ENCODE measurements around the gene FBXL17. TPM values are rescaled to one million over a fixed set of nuclear protein-coding genes. Genes with fewer than 3 reads are reported as not detected.

Gene FBXL17
- total RNA-seq, 1 donor from 2014 or later, result 21.6 TPM

DNA sequence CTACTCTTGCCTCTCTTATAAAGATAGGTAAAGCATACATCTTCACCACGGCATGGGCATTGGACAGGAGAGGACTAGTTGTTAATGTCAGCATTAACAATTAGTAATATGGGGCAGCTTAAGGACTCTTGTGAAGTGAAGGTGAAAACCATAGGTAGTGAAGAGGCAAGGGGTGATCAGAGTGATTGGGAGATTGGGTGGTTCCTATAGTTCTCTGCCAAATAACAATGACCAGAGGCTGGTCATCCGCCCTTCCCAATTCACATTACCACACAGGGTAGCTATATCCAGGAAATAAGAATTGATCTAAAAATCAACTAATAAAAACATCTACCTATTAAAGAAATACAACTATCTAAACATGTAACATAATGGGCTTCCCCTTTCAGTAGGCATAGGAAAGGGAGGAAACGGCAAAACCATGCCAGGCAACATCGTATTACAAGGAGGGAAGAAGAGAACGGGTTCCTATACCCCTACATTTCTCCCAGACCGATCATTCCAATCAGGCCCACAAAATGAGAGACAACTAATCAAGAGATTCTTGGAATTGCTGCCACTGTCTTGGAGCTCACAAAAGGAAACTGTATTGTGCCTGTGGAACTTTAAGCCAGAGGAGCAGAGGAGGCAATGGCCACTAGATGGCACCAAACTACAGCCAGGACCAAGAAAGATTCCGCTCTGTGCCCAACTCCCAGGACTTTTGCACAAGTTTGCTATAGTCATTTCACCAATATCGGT, 121.6 kb downstream of the FBXL17 start:
- peak; percentile 82 for TF ChIP-seq CTCF (IDR thresholded peaks at IDR 0.05; ENCODE audit: unreplicated experiment)
- peak; percentile 34 to 76 for DNase-seq (ENCODE audit: low spot score in 2 of 2, unreplicated experiment in 2 of 2)
- H3K4me1 Mint-ChIP-seq, result peaks cover 24% of the 10 kb centered on the region
- no peak overlapping the region for H3K27ac Mint-ChIP-seq
- no peaks in the 10 kb centered on the region for H3K27me3 Mint-ChIP-seq (ENCODE audit: low read depth)
- H3K36me3 Mint-ChIP-seq, result no peaks in the 10 kb centered on the region
- no peaks in the 10 kb centered on the region for H3K9me3 Mint-ChIP-seq
- H3K4me3 Mint-ChIP-seq, result no peak overlapping the region

- TF ChIP-seq CTCF (IDR thresholded peaks at IDR 0.05; ENCODE audit: unreplicated experiment), result no peak
- DNase-seq (ENCODE audit: low spot score in 2 of 2, unreplicated experiment in 2 of 2), result no peak
- H3K9me3 Mint-ChIP-seq, result no peaks in the 10 kb centered on the region
- no peak overlapping the region for H3K4me3 Mint-ChIP-seq
- no peaks in the 10 kb centered on the region for H3K27me3 Mint-ChIP-seq (ENCODE audit: low read depth)
- no peaks in the 10 kb centered on the region for H3K36me3 Mint-ChIP-seq
- H3K27ac Mint-ChIP-seq, result no peak overlapping the region
- peaks cover 30% of the 10 kb centered on the region for H3K4me1 Mint-ChIP-seq
Observed at GRCh38 chr5:108259306-108259705, 122.6 kb downstream of the FBXL17 start.

GRCh38 chr5:108257996-108258395, 123.9 kb downstream of the FBXL17 start:
- no peak overlapping the region for H3K27ac Mint-ChIP-seq
- H3K4me1 Mint-ChIP-seq, result peaks cover 34% of the 10 kb centered on the region
- H3K4me3 Mint-ChIP-seq, result no peak overlapping the region
- TF ChIP-seq CTCF (IDR thresholded peaks at IDR 0.05; ENCODE audit: unreplicated experiment), result no peak
- H3K9me3 Mint-ChIP-seq, result no peaks in the 10 kb centered on the region
- DNase-seq (ENCODE audit: low spot score in 2 of 2, unreplicated experiment in 2 of 2), result no peak
- H3K27me3 Mint-ChIP-seq (ENCODE audit: low read depth), result no peaks in the 10 kb centered on the region
- H3K36me3 Mint-ChIP-seq, result no peaks in the 10 kb centered on the region

GRCh38 chr5:108255468-108255867, 126.4 kb downstream of the FBXL17 start:
- no peak for DNase-seq (ENCODE audit: low spot score in 2 of 2, unreplicated experiment in 2 of 2)
- no peaks in the 10 kb centered on the region for H3K27me3 Mint-ChIP-seq (ENCODE audit: low read depth)
- peaks cover 48% of the 10 kb centered on the region for H3K4me1 Mint-ChIP-seq
- no peak overlapping the region for H3K4me3 Mint-ChIP-seq
- no peaks in the 10 kb centered on the region for H3K9me3 Mint-ChIP-seq
- H3K36me3 Mint-ChIP-seq, result no peaks in the 10 kb centered on the region
- TF ChIP-seq CTCF (IDR thresholded peaks at IDR 0.05; ENCODE audit: unreplicated experiment), result no peak
- no peak overlapping the region for H3K27ac Mint-ChIP-seq

DNA sequence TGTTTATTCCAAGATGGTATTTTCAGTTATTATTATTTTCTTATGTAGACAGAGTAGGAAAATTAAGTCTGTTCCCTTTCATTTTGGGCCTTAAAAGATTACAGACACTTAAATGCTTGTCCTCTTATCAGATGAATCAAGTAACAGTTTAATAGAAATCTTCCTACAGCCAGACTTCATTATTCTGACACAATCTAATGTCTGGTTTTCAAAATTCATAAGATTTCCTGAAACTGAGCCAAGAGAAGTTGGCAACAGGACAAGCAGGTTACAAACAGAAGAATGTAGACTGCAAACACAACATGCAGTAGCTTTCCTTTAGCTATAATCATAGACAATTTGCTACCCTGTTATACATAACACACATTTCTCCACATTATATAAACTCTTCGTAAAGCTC, 130.5 kb downstream of the FBXL17 start:
- H3K27me3 Mint-ChIP-seq (ENCODE audit: low read depth), result peaks cover 7% of the 10 kb centered on the region
- H3K4me1 Mint-ChIP-seq, result peaks cover 48% of the 10 kb centered on the region
- H3K36me3 Mint-ChIP-seq, result peaks cover 4% of the 10 kb centered on the region
- H3K9me3 Mint-ChIP-seq, result peaks cover 7% of the 10 kb centered on the region
- H3K27ac Mint-ChIP-seq, result no peak overlapping the region
- TF ChIP-seq CTCF (IDR thresholded peaks at IDR 0.05; ENCODE audit: unreplicated experiment), result no peak
- H3K4me3 Mint-ChIP-seq, result no peak overlapping the region
- DNase-seq (ENCODE audit: low spot score in 2 of 2, unreplicated experiment in 2 of 2), result no peak

Measured in mesothelial cell of epicardium (in vitro differentiated cells).